ENCODE data around the gene STARD3.

GRCh38 chr17:39655105-39655504, 18.2 kb downstream of the STARD3 start:
- TF ChIP-seq CTCF (IDR thresholded peaks at IDR 0.05) (no peak), HMGXB4 (CRISPR knock-in tag; IDR thresholded peaks at IDR 0.05) (no peak), ZNF396 (CRISPR knock-in tag; IDR thresholded peaks at IDR 0.05; ENCODE audit: borderline replicate concordance) (no peak), ZNF281 (CRISPR knock-in tag; IDR thresholded peaks at IDR 0.05) (no peak), ZNF232 (CRISPR knock-in tag; IDR thresholded peaks at IDR 0.05) (no peak), PRDM15 (CRISPR knock-in tag; IDR thresholded peaks at IDR 0.05) (no peak), NFYB (CRISPR knock-in tag; conservative IDR thresholded peaks at IDR 0.05; ENCODE audit: low read depth) (no peak), MXD4 (CRISPR knock-in tag; IDR thresholded peaks at IDR 0.05; ENCODE audit: borderline replicate concordance) (no peak), ZNF423 (CRISPR knock-in tag; IDR thresholded peaks at IDR 0.05) (no peak)
